ENCODE data around the gene ACVRL1.
A peak's percentile ranks its signal among the peaks of the same experiment; 100 is the strongest.
"Not testable (repeated sequence)": the region's sequence is repeated elsewhere in the genome, so short reads cannot be mapped to it uniquely, and the experiment has no call there.

ACVRL1 gene

DNA sequence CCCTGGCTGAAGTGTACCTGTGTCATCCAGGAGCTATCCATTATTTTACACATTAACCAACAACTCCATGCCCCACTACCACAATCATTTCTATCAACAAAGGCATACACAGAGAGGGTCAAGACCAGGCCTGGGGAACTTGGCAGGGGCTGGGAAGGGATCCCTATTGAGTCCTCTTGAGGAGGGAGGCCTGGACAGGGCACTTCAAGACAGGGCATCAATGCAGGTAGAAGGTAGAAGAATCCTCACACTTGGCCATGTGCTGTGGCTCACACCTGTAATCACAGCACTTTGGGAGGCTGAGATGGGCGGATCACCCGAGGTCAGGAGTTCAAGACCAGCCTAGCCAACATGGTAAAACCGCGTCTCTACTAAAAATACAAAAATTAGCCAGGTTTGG lies 32.8 kb upstream of the ACVRL1 start:
- no peak for DNase-seq

DNA sequence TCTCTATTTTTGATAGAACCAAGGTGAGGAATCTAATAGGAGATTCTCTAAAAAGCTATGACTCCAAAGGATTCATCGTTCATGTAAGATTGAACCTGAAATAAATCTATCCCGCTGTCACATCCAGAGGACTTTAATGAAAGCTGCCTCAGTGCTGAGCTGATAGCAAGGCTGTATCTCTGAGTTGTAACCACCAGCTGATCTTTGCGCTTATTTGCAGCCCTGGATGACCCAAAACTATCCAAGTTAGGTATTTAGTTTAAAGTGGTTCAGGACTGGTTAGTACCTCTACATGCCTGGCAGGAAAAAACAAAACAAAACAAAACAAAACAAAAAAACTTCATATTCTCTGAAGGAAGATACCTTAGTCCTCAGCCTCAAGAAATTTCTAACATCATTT lies 28.2 kb upstream of the ACVRL1 start:
- no peak for DNase-seq

DNA sequence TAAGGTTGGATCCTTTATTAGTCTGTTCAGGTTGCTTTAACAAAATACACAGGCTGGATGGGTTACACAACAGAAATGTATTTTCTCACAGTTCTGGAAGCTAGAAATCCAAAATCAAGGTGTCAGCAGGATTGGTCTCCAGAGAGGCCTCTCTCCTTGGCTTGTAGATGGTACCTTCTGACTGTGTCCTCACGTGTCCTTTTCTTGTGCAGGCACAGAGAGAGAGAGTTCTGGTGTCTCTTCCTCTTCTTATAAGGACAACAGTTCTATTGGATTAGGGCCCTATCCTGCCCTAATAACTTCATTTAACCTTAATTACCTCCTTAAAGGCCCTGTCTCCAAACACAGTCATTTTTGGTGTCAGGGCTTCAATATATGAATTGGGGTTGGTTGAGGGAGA lies 24.0 kb upstream of the ACVRL1 start:
- no peak for DNase-seq

DNA sequence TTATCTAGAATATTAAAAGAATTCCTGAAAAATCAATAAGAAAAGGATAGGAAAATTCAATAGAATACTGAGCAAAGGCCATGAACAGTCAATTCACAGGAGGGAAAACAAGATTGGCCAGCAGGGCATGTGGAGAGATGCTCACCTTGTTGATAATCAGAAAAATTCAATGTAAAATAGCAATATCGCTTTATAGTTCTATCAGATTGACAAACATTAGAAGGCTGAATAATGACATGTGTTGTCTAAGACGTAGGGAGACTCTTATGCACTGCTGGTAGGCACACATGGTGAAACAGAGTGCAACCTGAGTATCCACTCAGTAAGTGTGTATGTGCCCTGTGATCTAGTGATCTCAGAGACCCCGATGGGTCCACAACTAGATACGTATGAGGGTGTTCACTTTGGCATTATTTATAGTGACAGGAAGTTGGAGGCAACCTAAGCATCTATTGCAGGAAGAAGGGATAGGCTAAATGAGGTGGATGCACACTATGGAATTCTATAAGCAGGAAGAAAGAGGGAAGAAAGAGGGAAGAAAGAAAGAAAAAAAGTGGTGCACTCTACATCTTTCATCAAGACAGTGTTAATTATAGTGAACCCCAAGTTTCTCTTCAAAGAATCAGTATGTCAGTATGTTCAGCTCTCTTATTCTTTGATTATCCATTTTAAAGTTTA lies 23.2 kb upstream of the ACVRL1 start:
- no peak for DNase-seq

DNA sequence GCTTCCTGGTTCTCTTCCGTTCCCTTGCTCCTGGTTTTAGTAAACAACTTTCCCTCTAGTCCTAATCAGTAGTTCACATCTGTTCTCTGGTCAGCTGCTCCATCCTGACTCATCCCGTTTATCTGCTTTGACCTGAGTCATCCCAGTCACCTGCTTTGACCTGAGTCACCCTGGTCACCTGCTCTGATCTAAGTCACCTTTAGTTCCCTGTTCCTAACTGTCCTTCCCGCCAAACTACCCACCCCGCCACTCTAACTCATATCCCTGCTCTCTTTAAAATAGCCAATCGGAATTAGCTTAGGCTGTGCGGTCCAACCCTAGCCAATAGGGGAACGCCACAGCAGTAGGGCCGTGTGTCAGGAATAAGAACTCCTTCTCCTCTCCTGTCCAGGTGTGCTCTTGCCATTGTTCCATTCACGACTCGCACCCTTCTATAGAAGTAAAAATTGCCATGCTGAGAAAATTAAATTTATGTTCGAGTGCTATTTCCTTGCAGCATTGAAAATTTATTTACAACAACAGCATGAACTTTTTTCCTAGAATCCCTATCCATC lies 22.6 kb upstream of the ACVRL1 start:
- no peak for DNase-seq

DNA sequence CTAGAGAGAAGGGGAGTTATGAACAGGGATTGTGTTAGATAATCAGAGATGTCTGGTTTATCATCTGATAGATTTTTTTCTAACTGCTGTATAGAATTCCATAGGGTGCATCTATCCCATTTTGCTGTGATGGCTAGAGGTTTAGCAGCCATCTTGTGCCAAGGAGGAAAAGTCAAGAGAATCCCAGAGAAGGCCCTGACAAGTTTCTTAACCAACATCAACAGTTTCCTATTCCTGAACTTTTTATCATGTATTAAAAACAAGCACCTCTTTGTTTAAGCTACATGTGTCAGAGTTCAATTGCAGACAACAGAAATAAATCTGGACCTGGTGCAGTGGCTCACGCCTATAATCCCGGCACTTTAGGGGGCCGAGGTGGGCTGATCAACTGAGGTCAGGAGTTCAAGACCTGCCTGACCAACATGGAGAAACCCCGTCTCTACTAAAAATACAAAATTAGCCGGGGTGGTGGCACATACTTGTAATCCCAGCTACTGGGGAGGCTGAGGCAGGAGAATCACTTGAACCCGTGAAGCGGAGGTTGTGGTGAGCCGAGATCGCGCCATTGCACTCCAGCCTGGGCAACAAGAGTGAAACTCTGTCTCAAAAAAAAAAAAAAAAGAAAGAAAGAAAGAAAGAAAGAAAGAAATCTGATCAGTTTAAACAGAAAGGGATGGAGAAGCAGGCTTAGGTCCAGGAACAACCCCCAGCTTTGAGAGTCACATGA lies 21.8 kb upstream of the ACVRL1 start:
- DNase-seq: not testable (repeated sequence)

DNA sequence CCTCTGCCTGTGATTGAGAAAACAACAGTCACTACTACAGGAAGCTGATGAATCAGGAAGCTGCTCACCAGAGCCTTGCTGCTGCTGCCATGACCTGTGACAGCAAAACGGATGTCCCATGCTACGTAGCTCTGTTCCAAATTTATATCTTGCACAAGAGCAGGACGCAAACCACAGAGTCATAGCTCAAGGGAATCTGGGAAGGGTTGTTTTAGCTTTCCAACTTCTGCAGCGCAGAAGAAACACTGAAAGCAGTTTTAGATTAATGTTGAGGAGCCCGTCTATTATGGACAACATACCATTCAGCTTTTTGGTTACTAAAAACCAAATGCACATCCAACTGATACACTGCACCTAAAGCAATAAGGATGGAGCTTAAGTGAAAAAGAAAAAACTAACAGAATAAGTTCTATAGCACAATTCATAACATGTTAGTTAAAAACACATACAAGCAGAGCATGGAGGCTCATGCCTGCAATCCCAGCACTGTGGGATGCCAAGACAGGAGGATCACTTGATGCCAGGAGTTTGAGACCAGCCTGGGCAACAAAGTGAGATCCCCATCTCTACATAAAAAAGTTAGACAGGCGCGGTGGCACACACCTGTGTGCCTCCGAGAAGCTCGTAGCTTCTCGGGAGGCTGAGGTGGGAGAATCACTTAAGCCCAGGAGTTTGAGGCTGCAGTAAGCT lies 21.1 kb upstream of the ACVRL1 start:
- peak; percentile 23 to 31 for DNase-seq

DNA sequence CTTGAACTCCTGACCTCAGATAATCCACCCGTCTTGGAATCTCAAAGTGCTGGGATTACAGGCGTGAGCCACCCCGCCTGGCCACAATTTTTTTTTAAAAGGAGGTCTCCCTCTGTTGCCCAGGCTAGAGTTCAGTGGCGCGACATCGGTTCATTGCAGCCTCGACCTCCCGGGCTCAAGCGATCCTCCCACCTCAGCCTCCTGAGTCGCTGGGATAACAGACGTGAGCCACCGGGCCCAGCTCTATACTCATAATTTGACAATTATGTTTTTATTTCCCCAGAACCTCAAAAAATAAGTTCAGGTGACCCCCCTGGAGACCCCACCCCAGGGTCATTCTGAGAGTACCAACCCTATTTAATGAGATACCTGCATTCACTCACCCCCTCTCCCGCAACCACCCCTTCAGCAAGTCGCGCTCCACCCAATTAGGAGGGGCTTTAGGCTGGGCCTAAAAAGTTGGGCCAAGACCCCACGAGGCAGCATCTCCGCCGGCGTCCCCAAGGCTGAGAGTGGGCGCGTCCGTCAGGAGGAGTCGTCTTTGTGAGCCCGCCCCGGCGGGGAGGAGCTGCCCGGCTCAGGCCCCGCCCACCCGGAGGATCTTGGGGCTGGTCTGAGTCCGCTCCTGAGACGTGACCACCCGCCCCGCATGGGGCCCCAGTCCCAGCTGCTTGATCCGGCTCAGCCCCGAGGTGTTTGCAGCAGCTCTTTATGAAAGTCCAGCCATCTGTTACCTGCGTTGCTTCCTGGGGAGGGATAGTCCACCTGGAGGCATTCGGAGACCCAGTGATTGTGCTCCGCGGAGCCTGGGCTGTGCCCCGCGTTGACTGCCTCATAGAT lies 19.6 kb upstream of the ACVRL1 start, which contains the start of gene ANKRD33:
Gene ANKRD33, plus strand, starts transcription at position 628 of the 840 bp plus-strand sequence. Its CDS starts 84 bp downstream, at position 712.
- no peak for DNase-seq

DNA sequence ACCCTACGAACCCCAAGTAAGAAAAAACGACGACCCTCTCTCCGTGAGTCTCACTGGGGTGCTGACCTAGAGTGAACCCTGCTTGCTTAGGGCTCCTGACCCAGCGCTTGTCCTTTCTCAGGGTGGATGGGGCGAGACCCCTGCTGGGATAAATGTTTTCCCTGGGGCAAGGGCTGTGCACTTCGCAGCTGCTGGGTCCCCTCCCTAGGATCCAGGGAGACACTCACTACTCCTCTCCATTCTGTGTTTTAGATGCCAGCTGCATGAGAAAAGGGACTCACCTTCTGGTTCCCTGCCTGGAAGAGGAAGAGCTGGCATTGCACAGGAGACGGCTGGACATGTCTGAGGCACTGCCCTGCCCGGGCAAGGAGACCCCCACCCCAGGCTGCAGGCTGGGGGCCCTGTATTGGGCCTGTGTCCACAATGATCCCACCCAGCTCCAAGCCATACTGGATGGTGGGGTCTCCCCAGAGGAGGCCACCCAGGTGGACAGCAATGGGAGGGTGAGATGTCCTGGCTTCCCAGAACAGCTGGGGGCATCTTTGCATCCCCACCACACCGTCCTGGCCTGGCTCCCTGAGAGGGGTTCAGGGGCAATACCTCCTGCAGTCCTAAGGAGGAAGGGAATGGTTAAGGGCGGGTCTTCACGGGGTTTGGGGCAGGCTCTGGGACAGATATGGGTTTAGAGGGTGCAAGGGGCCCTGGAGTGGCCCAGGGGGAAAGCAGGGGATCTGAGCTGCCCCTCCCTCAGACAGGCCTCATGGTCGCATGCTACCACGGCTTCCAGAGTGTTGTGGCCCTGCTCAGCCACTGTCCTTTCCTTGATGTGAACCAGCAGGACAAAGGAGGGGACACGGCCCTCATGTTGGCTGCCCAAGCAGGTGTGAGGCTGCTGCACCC lies 18.7 kb upstream of the ACVRL1 start:
- no peak for DNase-seq

DNA sequence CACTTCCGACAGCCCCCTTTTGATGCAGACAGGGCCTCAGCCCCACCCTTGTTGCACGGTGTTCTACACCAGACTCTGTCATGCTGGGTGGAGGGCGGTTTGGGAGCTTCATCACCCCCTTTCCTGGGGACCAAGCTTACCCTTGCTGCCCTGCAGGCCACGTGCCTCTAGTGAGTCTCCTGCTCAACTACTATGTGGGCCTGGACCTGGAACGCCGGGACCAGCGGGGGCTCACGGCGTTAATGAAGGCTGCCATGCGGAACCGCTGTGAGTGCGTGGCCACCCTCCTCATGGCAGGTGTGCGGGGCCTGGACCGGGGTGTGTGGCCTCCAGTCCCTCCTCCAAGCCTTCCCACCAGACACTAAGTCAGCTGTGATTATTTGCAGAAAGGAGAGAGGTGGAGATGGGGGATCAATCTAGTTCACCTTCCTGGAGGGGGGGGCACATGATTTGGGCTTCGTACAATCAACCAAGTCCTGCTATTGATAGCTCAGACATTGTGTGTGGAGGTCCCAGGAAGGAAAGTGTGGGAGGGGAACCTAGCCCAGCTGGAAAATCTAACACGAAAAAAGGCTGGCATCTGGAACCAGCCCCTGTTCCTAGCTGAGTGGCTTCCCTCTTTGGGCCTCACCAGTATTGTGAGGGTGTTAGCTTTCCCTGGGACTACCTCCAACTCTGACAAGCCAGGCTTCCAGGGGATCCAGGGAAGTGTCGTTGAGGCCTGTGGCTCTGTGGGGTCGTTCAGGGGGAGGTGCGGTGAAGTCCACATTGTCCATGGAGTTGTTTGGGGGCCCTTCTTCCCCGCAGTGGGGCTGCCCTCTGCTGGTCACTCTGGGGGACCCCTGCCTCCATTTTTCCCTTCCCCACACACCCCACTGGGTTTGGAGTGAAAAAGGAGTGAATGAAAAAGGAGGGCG lies 17.8 kb upstream of the ACVRL1 start:
- no peak for DNase-seq

DNA sequence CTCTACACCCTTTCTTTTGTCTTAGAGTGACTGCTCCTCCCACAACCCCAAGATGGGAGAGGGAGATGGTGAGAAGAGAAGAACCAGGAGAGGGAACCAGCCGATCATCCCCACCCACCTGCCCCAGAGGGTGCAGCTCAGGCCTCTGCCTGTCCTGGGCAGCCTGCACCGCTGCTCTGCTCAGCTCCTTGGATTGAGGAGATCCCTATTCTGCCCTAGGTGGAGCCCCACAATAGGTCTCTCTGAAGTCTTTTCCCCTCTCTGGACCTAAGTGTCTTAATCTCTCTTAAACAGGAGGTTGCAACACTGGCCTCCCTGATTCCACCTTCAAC lies 17.2 kb upstream of the ACVRL1 start:
- no peak for DNase-seq

DNA sequence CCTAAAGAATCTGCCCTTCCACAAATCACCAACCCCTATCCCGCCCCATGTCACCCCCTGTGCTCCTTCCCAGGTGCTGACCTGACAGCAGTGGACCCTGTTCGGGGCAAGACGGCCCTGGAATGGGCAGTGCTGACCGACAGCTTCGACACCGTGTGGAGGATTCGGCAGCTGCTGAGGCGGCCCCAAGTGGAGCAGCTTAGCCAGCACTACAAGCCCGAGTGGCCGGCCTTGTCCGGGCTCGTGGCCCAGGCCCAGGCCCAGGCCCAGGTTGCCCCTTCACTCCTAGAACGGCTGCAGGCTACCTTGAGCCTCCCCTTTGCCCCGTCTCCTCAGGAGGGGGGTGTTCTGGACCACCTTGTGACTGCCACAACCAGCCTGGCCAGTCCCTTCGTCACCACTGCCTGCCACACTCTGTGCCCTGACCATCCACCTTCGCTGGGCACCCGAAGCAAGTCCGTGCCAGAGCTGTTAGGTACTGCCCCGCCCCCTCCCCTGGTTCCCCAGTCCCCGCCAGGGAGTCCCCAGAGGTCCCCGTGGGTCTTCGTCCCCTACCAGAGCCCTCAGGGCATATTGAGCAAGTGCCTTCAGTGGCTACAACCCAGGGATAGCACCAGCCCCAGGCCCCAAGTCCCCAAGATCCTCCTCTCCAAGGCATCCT lies 16.7 kb upstream of the ACVRL1 start:
- DNase-seq: no peak

DNA sequence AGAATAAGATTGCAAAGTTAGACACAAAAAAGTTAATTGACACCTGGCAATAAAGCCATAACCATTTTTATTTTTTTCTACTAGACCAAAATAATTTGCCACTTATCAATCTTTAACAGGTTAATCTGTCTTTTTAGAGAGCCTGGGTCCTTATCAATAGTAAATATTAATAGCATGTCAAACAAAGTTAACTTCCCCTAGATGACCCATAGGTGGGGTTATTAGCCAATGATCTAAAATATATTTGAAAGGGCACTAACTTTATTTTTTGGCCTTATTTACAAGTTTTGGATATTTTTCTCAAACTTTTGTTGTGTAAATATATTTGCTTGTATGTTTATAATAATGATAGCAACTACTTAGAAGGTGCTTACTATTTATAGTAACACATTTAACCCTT lies 15.5 kb upstream of the ACVRL1 start:
- no peak for DNase-seq

DNA sequence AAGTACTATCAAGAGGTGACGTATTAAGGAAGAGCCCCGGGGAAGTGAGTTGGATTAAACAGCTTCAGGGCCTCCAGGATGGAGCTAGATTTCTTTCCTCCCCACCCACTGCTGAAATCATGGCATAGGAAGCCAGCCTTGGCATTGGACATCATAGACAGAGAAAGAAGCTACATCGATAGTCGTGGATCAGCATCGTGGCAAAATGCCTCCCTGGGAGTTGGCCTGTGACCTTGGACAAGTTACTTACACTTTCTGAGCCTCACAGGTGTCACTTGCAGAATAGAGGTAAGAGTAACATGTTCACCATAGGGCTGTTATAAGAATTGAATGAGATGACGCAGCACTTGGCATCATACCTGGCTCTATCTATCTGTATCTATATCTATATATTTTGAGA lies 13.5 kb upstream of the ACVRL1 start:
- DNase-seq: no peak

DNA sequence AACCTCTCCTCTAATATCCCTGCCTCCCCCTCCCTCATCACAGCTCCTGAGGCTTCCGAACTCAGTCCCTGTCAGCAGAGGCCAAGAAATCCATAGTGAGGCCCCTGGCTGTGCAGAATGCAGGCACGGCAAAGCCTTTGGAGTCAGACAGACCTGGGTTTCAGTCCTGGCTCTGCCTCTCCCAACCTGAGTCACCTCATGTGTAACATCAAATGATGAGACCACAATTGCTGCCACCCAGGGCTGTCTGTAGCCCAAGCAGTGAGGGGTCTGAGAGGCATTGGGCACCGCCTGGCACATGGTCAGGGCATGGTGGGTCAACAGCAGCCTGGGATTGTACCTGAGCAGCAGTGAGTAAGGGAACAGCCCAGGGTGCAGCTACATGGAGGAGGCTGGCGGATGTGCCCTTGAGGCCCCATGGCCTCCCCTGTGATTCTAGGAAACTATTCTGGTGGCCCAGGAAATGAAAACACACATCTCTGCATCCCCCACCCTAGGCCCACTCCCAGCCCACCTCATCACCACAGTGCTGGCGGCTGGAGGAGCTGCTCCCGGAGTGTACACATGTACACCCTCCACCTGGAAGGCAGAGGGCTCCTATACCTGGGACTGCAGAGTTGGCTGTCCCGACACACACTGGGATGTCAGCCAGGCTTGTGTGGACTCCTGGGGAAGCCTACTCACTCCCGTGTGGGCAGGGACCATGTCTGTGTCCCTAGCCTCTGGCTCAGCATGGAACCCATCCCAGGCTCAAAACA lies 11.7 kb upstream of the ACVRL1 start:
- no peak for DNase-seq

DNA sequence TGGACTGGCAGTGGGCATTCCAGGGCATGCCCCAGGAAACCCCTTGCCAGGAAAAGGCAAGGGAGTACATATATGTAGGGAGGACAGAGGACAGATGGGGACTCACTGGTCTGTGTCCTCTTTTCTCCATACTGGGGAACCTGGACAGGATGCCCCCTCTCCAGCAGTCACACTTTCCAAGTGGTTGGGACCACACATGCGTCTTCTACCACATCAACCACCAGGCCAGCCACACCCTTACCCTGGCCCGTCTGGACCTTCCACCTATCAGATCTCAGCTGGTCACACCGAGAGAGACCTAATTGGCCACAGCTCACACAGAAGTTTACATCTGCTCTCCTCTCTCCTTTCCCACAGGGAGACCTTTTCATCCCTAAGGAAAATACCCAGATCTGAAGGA lies 11.1 kb upstream of the ACVRL1 start:
- no peak for DNase-seq

DNA sequence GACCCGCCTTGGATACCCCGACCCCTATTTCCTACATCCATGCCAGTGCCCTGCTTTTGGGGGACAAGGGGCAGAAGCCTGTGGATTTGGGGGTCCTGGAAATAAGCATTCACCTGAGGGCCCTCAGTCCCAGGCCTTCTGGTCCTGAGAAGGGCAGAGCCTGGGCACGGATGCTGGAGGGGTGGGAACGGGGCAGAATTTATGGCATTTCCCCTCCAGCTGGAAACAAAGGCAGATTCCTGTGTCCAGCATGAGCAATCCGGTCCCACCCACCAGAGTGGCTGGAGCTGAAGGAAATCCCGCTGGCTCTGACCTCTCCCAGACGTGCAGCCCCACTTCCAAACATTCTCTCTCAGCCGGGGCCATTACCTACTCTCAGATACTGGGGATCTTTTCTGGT lies 10.1 kb upstream of the ACVRL1 start:
- DNase-seq: no peak

DNA sequence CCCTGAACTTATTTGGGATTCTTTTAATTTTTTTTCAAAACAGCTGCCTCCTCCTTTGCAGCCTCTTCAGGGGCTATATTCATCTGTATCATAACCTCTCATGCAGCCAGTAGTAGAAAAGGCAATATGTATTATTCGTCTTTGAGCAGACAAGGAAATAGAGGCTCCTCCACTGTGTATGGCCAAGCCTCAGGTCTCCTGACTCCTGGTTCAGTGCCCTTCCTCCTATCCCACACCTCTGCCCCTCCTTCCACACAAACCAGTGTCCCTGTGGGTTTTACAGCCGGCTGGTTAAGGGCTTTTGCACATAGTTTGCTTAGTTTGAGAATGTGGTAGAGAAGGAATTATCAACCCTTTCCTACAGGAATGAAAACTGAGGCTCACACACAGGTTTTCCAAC lies 8.8 kb upstream of the ACVRL1 start:
- DNase-seq: no peak

DNA sequence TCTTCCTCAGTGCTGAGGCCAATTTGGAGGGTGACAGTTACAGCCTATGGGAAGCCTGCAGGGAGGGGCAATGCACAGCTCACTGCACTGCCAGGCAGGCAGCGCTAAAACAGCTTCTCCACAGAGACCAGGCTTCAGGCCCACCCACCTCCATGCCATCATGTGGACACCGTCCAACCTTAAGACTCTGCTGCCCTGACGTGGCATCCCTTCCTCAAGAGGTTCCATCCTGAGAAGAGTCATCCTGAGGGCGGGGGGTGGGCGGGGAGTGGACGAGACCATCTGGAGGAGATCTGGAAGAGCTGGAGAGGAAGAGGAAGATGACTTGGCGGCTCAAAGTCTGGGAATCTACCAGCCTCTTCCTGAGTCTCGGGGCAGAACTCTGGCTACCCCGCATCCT lies 8.4 kb upstream of the ACVRL1 start:
- no peak for DNase-seq
